ENCODE measurements around the gene GNG8. TPM values are rescaled to one million over a fixed set of nuclear protein-coding genes. Genes with fewer than 3 reads are reported as not detected.

GNG8 gene
- total and polyA plus RNA-seq, 12 donors = 1.9 to 5.9 TPM; not detected in 10

DNA sequence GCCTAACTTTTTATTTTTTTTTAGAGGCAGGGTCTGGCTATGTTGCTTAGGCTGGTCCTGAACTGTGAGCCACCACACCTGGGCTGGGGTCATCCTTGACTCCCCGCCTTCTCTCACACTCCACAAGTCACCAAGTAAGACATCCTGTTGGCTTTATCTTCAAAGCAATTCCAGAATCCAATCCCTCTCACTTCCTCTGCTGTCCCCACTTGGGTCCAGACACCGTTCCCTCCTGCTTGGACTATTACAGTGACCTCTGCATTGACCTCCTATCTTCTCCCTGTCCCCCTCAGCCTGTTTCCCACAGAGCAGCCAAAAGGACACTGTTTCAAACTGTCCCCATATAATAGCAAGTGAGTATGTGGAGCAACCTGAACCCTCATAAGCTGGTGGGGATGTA is 4.7 kb upstream of the GNG8 start:
- Histone ChIP-seq H3K9me3 (no peaks in the 10 kb centered on the region), H3K27me3 (peaks cover 0 to 71% (median 4%) of the 10 kb centered on the region in 7 donors), H3K4me3 (no peak overlapping the region), H3K36me3 (no peaks in the 10 kb centered on the region), H3K4me1 (peaks cover 5 to 28% (median 23%) of the 10 kb centered on the region in 9 donors), H3K27ac (no peak overlapping the region)
- no peak for DNase-seq
- TF ChIP-seq, protein P1, sequence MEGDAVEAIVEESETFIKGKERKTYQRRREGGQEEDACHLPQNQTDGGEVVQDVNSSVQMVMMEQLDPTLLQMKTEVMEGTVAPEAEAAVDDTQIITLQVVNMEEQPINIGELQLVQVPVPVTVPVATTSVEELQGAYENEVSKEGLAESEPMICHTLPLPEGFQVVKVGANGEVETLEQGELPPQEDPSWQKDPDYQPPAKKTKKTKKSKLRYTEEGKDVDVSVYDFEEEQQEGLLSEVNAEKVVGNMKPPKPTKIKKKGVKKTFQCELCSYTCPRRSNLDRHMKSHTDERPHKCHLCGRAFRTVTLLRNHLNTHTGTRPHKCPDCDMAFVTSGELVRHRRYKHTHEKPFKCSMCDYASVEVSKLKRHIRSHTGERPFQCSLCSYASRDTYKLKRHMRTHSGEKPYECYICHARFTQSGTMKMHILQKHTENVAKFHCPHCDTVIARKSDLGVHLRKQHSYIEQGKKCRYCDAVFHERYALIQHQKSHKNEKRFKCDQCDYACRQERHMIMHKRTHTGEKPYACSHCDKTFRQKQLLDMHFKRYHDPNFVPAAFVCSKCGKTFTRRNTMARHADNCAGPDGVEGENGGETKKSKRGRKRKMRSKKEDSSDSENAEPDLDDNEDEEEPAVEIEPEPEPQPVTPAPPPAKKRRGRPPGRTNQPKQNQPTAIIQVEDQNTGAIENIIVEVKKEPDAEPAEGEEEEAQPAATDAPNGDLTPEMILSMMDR (IDR thresholded peaks at IDR 0.05) = no peak
- no peak for ATAC-seq
- WGBS, 2 donors = 70 to 78% methylated on average over 2 of the region's 2 CpGs
- intact Hi-C loops (cut with DNase I) = no loop called here

DNA sequence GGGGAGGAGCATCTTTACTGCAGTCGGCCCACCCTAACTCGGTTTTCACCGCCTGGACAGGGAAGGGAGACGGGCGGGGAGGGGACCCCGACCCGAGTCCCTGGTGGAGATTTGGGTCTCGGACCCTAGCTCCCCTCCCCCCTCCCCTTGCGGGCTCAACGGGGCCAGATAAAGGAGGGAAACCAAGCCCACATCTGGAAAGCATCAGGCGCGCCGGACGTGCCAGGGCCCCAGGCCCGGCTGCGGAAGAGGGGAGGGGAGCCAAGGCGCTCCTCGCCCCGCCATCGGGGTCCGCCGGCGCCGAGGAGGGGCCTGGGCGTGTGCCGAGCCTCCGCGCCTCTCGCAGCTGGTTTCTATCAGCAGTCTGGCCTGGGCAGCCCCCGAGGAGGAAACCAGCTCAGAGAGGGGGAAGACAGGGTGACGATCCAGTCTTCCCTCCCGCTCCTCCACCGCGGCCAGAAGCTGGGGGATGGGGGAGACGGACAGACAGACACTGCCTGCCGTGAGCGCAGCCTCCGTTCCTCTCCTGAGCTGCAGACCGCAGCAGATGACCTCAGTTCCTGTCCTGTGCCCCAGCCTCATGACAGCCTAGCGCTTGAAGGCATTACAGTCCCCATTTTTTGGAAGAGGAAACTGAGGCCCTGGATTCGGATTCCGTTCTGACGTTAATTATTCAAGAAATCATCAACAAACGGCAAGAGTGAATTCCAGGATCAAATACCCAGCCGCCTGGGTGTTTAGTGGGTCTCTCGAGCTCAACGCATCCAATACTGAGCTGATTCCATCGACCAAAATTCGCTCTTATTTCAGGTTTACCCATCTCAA is 3.6 kb upstream of the GNG8 start:
- intact Hi-C loops (cut with DNase I) = no loop called here
- H3K9me3 ChIP-seq = no peaks in the 10 kb centered on the region
- 8 to 9% methylated on average over 47 to 49 of the region's 49 CpGs for WGBS, 2 donors
- ATAC-seq = peak; percentile 28 to 57 (median 42)
- TF ChIP-seq, protein P1 (IDR thresholded peaks at IDR 0.05) = no peak
- H3K4me1 ChIP-seq = peaks cover 5 to 33% (median 18%) of the 10 kb centered on the region in 9 donors
- H3K4me3 ChIP-seq = peak overlapping the region in 9 of 10 donors; percentile 13 to 56 (median 48)
- DNase-seq = peak; percentile 57 to 64
- no peaks in the 10 kb centered on the region for H3K36me3 ChIP-seq
- H3K27me3 ChIP-seq = peaks cover 0 to 69% (median 8%) of the 10 kb centered on the region in 7 donors
- H3K27ac ChIP-seq = peak overlapping the region in 8 of 10 donors; percentile 57 to 81 (median 74)

DNA sequence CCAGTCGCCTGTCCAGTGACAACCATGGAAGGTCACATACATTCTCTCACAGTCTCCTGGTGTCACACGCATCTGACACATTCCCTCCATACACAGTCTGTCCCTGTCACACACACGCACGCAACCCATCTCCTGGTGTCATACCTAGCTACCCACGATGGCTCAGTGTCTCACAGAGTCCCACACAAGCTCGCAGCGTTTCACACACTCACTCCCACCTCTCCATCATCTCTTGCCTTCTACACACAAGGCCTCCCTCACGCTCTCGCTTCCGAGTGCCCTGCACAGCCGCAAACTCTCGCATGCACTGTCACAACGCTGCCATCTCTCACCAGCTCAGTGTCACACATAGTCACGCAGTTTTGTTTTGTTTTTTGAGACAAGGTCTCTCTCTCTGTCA is 1.2 kb upstream of the GNG8 start:
- 87% methylated on average over 14 of the region's 14 CpGs for WGBS, 2 donors

DNA sequence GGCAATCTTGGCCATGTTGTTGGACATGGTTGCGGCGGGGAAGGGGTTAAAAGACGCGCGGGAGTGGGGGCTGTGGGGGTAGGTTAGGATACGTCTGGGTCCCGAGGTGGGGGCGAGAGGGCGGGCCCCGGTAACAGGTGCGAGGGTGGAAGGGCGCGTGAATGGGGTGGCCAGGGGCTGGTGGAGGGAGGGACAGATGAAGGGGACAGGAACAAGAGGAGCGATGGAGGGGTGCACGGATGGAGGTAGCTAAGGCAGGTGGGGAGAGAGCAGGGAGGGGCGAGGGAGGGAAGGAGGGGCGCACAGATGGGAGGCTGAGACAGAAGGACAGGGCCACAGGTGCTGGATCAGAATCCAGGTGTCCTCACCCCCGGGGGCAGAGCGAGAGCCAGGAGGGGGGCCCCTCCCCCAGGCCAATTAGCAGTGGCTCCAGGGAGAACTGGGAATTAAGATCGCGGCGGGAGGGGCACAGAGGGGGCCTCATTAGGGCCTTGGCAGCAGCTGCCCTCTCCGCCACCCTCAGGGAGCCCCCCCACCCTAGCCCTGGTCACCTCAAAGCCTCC is 1.3 kb downstream of the GNG8 start:
- Histone ChIP-seq H3K27ac (no peak overlapping the region), H3K36me3 (no peaks in the 10 kb centered on the region), H3K4me1 (peaks cover 3 to 65% (median 36%) of the 10 kb centered on the region in 9 donors), H3K4me3 (peak overlapping the region in 6 of 10 donors; percentile 26 to 48 (median 38)), H3K9me3 (no peaks in the 10 kb centered on the region), H3K27me3 (peaks cover 0 to 69% (median 4%) of the 10 kb centered on the region in 7 donors)
- DNase-seq (no peak), ATAC-seq (no peak)
- 8 to 11% methylated on average over 23 of the region's 23 CpGs for WGBS, 2 donors
- TF ChIP-seq, protein P1 (IDR thresholded peaks at IDR 0.05) = no peak
- intact Hi-C loops (cut with DNase I) = no loop called here

More for the DNA sequence above, 1.2 kb upstream of the GNG8 start:
- H3K27me3 ChIP-seq = peaks cover 0 to 84% (median 8%) of the 10 kb centered on the region in 7 donors
- no peaks in the 10 kb centered on the region for H3K9me3 ChIP-seq
- DNase-seq (no peak), ATAC-seq (no peak)
- TF ChIP-seq, protein P1 (IDR thresholded peaks at IDR 0.05) = no peak
- H3K36me3 ChIP-seq = no peaks in the 10 kb centered on the region
- intact Hi-C loops (cut with DNase I) = no loop called here
- H3K4me1 ChIP-seq = peaks cover 5 to 45% (median 23%) of the 10 kb centered on the region in 9 donors
- no peak overlapping the region for H3K27ac ChIP-seq
- no peak overlapping the region for H3K4me3 ChIP-seq

All from heart right ventricle (tissue), 16 donors.